Calu3 (cell line): ENCODE results near the gene MIGA2. TPM values are rescaled to one million over a fixed set of nuclear protein-coding genes. Genes with fewer than 3 reads are reported as not detected.
A peak's percentile ranks its signal among the peaks of the same experiment; 100 is the strongest.
"Not testable (repeated sequence)": the region's sequence is repeated elsewhere in the genome, so short reads cannot be mapped to it uniquely, and the experiment has no call there.

Experiments
- BruUV-seq: library from RNA; stranded (reverse); fragments of 400-500 nt; replicated peaks from 2 replicates; lab custom pipeline; 2021; lab: Mats Ljungman, UMichigan
- CTCF ChIA-PET: fragments of 300-600 bp; sonication (Branson Sonifier 250); formaldehyde crosslinking; loops from one replicate; lab custom pipeline; 2022; ENCODE audit warnings: antibody characterized with exemption; lab: Charles Lee
- DNase-seq: peaks from one replicate; pipeline ENCODE4 v3.0.0; 2022
- H3K27ac Mint-ChIP-seq: one replicate; pipeline ENCODE4 v1.8.0; 2022; ENCODE audit warnings: mixed read lengths; ENCODE audit not compliant: unreplicated experiment
- H3K27me3 Mint-ChIP-seq: one replicate; pipeline ENCODE4 v1.8.0; 2022; ENCODE audit warnings: mixed read lengths; ENCODE audit not compliant: unreplicated experiment
- H3K36me3 Mint-ChIP-seq: one replicate; pipeline ENCODE4 v1.8.0; 2022; ENCODE audit warnings: mild to moderate bottlenecking, moderate library complexity, mixed read lengths; ENCODE audit not compliant: insufficient read depth, unreplicated experiment
- H3K4me1 Mint-ChIP-seq: one replicate; pipeline ENCODE4 v1.8.0; 2022; ENCODE audit warnings: mild to moderate bottlenecking, low read depth, mixed read lengths; ENCODE audit not compliant: unreplicated experiment
- H3K4me3 Mint-ChIP-seq: one replicate; pipeline ENCODE4 v1.8.0; 2022; ENCODE audit warnings: mild to moderate bottlenecking, low read depth, moderate library complexity, mixed read lengths; ENCODE audit not compliant: unreplicated experiment
- H3K9me3 Mint-ChIP-seq: one replicate; pipeline ENCODE4 v1.8.0; 2022; ENCODE audit warnings: low read depth, mixed read lengths; ENCODE audit not compliant: unreplicated experiment
- CTCF ChIP-seq: fragments of 200-600 bp; IDR thresholded peaks from one replicate; pipeline ENCODE4 v1.8.0; 2022; ENCODE audit warnings: antibody characterized with exemption; ENCODE audit not compliant: unreplicated experiment
- intact Hi-C: fragments of 100-400 bp; cut with micrococcal nuclease; formaldehyde crosslinking; loops from one replicate; pipeline ENCODE4 v1.10.0; 2022; ENCODE audit not compliant: unreplicated experiment
- total RNA-seq: library from RNA; stranded (reverse); gene quantifications from 2 replicates; pipeline ENCODE4 v1.2.3, GENCODE V29; 2022

The MIGA2 gene
- total RNA-seq, 1 experiment from 2014 or later: 17.8 TPM

- Mint-ChIP-seq H3K27me3 (no peaks in the 10 kb centered on the region), H3K36me3 (peaks cover 74% of the 10 kb centered on the region), H3K4me3 (no peak overlapping the region), H3K27ac (no peak overlapping the region), H3K9me3 (no peaks in the 10 kb centered on the region), H3K4me1 (no peaks in the 10 kb centered on the region)
- intact Hi-C loops: no loop called here
- no peak for DNase-seq
- CTCF ChIA-PET: interaction anchor here (1.3 kb wide), 1 partner anchor 25 kb away, joined by 3 read pairs; the partner anchor contains the start of gene SH3GLB2
- no peak for TF ChIP-seq CTCF
- no TSS peak for BruUV-seq
These were observed 33.4 kb upstream of the MIGA2 start for GRCh38 chr9:129002992-129003391.

GRCh38 chr9:129004173-129004572, 32.3 kb upstream of the MIGA2 start:
- H3K4me1 Mint-ChIP-seq, H3K4me3 Mint-ChIP-seq, intact Hi-C loops, H3K27ac Mint-ChIP-seq, DNase-seq, H3K27me3 Mint-ChIP-seq, BruUV-seq, H3K9me3 Mint-ChIP-seq: not testable (repeated sequence)
- CTCF ChIA-PET: interaction anchor here (0.6 to 1.8 kb wide), 4 partner anchors 24 to 1213 kb away, joined by 3 to 5 read pairs (median 5); partner anchors contain the start of gene SH3GLB2
- peaks cover 68% of the 10 kb centered on the region for H3K36me3 Mint-ChIP-seq

GRCh38 chr9:129005336-129005997, 31.0 kb upstream of the MIGA2 start:
- Mint-ChIP-seq H3K4me3 (no peak overlapping the region), H3K27me3 (no peaks in the 10 kb centered on the region), H3K36me3 (peaks cover 71% of the 10 kb centered on the region), H3K4me1 (no peaks in the 10 kb centered on the region), H3K27ac (no peak overlapping the region), H3K9me3 (no peaks in the 10 kb centered on the region)
- CTCF ChIA-PET: interaction anchor here (0.5 to 1.8 kb wide), 2 partner anchors 21 to 23 kb away, joined by 4 to 5 read pairs; partner anchors contain the start of gene SH3GLB2
- no TSS peak for BruUV-seq
- no peak for TF ChIP-seq CTCF
- DNase-seq: no peak
- intact Hi-C loops: no loop called here

GRCh38 chr9:129006328-129007034, 29.9 kb upstream of the MIGA2 start:
- Mint-ChIP-seq H3K36me3 (peaks cover 61% of the 10 kb centered on the region), H3K4me3 (no peak overlapping the region), H3K4me1 (no peaks in the 10 kb centered on the region), H3K27ac (no peak overlapping the region), H3K27me3 (no peaks in the 10 kb centered on the region), H3K9me3 (no peaks in the 10 kb centered on the region)
- CTCF ChIA-PET: interaction anchor here (0.5 to 1.3 kb wide), 2 partner anchors 20 to 22 kb away, joined by 4 read pairs; partner anchors contain the start of gene SH3GLB2
- peak; percentile 68 for DNase-seq
- no TSS peak for BruUV-seq
- intact Hi-C loops: no loop called here
- TF ChIP-seq CTCF: peak; percentile 68
